ENCODE data around the gene CASP7. TPM values are rescaled to one million over a fixed set of nuclear protein-coding genes. Genes with fewer than 3 reads are reported as not detected.

CASP7 gene
- total RNA-seq, 1 donor from 2014 or later: 10.0 TPM

- FAIRE-seq: no peak
Measured at GRCh38 chr10:113689057-113689456, 9.3 kb downstream of the CASP7 start.

GRCh38 chr10:113689574-113689973, 9.9 kb downstream of the CASP7 start:
- no peak for TF ChIP-seq CTCF (IDR thresholded peaks at IDR 0.05; ENCODE audit: insufficient read depth, low read length, severe bottlenecking)
- no peak for FAIRE-seq
- no peak overlapping the region for H3K4me3 ChIP-seq (ENCODE audit: low read depth, low read length)

More at GRCh38 chr10:113689057-113689456, 9.3 kb downstream of the CASP7 start:
- no peak for TF ChIP-seq CTCF (IDR thresholded peaks at IDR 0.05; ENCODE audit: insufficient read depth, low read length, severe bottlenecking)
- no peak for DNase-seq (ENCODE audit: low read depth)
- H3K27me3 ChIP-seq (ENCODE audit: control insufficient read depth, insufficient read depth, low read length): no peaks in the 10 kb centered on the region
- H3K36me3 ChIP-seq (ENCODE audit: control insufficient read depth, insufficient read depth, low read length): no peaks in the 10 kb centered on the region
- no peak overlapping the region for H3K4me3 ChIP-seq (ENCODE audit: low read depth, low read length)

GRCh38 chr10:113690749-113691148, 11.0 kb downstream of the CASP7 start:
- Histone ChIP-seq H3K27me3 (ENCODE audit: control insufficient read depth, insufficient read depth, low read length) (no peaks in the 10 kb centered on the region), H3K36me3 (ENCODE audit: control insufficient read depth, insufficient read depth, low read length) (no peaks in the 10 kb centered on the region), H3K4me3 (ENCODE audit: low read depth, low read length) (no peak overlapping the region)
- FAIRE-seq: no peak
- DNase-seq (ENCODE audit: low read depth): no peak
- no peak for TF ChIP-seq CTCF (IDR thresholded peaks at IDR 0.05; ENCODE audit: insufficient read depth, low read length, severe bottlenecking)

More at GRCh38 chr10:113689574-113689973, 9.9 kb downstream of the CASP7 start:
- DNase-seq (ENCODE audit: low read depth): no peak
- Histone ChIP-seq H3K36me3 (ENCODE audit: control insufficient read depth, insufficient read depth, low read length) (no peaks in the 10 kb centered on the region), H3K27me3 (ENCODE audit: control insufficient read depth, insufficient read depth, low read length) (no peaks in the 10 kb centered on the region)

- Histone ChIP-seq H3K36me3 (ENCODE audit: control insufficient read depth, insufficient read depth, low read length) (no peaks in the 10 kb centered on the region), H3K27me3 (ENCODE audit: control insufficient read depth, insufficient read depth, low read length) (no peaks in the 10 kb centered on the region), H3K4me3 (ENCODE audit: low read depth, low read length) (no peak overlapping the region)
- FAIRE-seq (no peak), DNase-seq (ENCODE audit: low read depth) (no peak)
- TF ChIP-seq CTCF (IDR thresholded peaks at IDR 0.05; ENCODE audit: insufficient read depth, low read length, severe bottlenecking): no peak
Measured at GRCh38 chr10:113691381-113691780, 11.7 kb downstream of the CASP7 start.

- no peak for FAIRE-seq
- TF ChIP-seq CTCF (IDR thresholded peaks at IDR 0.05; ENCODE audit: insufficient read depth, low read length, severe bottlenecking): no peak
- H3K27me3 ChIP-seq (ENCODE audit: control insufficient read depth, insufficient read depth, low read length): no peaks in the 10 kb centered on the region
- H3K36me3 ChIP-seq (ENCODE audit: control insufficient read depth, insufficient read depth, low read length): no peaks in the 10 kb centered on the region
- DNase-seq (ENCODE audit: low read depth): no peak
- no peak overlapping the region for H3K4me3 ChIP-seq (ENCODE audit: low read depth, low read length)
Measured at GRCh38 chr10:113692271-113692670, 12.6 kb downstream of the CASP7 start.

GRCh38 chr10:113693348-113693747, 13.6 kb downstream of the CASP7 start:
- DNase-seq (ENCODE audit: low read depth) (no peak), FAIRE-seq (no peak)
- Histone ChIP-seq H3K36me3 (ENCODE audit: control insufficient read depth, insufficient read depth, low read length) (peaks cover 3% of the 10 kb centered on the region), H3K4me3 (ENCODE audit: low read depth, low read length) (no peak overlapping the region), H3K27me3 (ENCODE audit: control insufficient read depth, insufficient read depth, low read length) (no peaks in the 10 kb centered on the region)
- no peak for TF ChIP-seq CTCF (IDR thresholded peaks at IDR 0.05; ENCODE audit: insufficient read depth, low read length, severe bottlenecking)
